ENCODE measurements around the gene SHD.
A peak's percentile ranks its signal among the peaks of the same experiment; 100 is the strongest.
"Not testable (repeated sequence)": the region's sequence is repeated elsewhere in the genome, so short reads cannot be mapped to it uniquely, and the experiment has no call there.

SHD gene, protein sequence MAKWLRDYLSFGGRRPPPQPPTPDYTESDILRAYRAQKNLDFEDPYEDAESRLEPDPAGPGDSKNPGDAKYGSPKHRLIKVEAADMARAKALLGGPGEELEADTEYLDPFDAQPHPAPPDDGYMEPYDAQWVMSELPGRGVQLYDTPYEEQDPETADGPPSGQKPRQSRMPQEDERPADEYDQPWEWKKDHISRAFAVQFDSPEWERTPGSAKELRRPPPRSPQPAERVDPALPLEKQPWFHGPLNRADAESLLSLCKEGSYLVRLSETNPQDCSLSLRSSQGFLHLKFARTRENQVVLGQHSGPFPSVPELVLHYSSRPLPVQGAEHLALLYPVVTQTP

DNA sequence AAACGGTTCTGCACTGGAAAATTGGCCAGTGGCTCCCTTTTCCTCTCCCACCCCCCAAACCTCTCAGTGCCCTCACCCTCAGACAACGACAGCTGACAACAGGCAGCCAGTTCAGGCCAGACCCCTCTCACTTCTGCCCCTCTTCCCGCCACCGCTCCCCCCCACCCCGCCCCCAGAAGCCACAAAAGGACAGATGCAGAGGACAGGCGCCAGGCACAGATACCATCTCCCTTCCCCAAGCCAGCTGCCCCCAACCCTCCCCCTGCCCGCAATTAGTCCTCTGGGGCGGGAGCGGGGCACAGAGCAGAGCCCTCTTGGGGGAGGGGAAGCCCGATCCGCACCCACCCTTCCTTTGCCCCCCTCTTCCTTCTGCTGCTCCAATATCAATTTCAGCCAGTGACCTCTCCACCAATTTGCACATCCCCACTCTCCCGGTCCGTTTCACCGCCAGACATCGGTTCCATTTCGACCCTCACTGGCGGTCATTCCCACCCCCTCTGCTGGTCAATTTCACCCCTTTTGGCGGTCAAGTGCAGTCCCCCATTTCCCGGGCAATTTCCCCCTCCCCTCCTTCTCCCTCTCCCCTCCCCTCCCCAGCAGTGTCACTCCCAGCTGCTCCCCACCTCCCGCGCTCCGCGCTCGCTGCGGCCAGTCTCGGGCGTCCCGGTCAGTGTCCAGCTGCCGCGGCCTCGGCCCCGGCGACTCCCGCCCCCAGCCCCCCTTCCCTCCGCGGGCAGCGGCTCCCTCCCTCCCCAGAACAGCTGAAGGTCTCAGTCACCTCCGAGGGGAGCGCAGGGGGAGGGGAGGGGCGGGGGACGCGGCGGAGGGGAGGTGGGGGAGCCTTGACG lies at the start of gene SHD:
SHD (plus strand) TSS at position 848 of the 848 bp plus-strand sequence. CDS start 798 bp downstream, outside the sequence.
- no peak for DNase-seq (ENCODE audit: low read depth)

DNA sequence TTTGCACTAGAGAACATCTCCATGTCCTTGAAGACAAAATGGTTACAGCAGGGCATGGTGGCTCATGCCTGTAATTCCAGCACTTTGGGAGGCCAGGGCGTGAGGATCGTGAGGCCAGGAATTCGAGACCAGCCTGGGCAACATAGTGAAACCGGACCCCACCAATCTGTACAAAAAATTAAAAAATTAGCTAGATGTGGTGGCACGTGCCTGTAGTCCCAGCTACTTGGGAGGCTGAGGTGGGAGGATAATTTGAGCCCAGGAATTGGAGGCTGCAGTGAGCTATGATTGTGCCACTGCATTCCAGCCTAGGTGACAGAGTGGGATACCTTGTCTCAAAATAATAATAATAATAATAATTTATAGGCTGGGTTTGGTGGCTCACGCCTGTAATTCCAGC lies 48.8 kb upstream of the SHD start:
- DNase-seq (ENCODE audit: low read depth), result not testable (repeated sequence)

DNA sequence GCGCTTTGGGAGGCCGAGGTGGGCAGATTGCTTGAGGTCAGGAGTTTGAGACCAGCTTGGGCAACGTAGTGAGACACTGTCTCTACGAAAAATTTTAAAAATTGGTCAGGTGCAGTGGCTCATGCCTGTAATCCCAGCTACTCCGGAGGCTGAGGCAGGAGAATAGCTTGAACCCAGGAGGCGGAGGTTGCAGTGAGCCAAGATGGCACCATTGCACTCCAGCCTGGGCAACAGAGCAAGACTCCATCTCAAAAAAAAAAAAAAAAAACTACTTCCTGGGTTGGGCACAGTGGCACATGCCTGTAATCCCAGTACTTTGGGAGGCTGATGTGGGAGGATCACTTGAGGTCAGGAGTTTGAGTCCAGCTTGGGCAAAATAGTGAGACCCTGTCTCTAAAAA lies 47.5 kb upstream of the SHD start:
- not testable (repeated sequence) for DNase-seq (ENCODE audit: low read depth)

DNA sequence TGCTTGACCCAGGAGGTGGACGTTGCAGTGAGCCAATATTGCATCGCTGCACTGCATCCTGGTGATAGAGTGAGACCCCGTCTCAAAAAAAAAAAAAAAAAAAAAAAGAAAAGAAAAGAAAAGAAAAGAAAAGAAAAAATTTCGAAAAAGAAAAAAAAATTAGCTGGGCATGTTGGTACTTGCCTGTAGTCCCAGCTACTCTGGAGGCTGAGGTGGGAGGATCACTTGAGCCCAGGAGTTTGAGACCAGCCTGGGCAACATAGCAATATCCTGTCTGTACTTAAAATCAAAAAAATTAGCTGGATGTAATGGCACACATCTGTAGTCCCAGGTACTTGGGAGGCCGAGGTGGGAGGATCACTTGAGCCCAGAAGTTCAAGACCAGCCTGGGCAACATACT lies 46.9 kb upstream of the SHD start:
- not testable (repeated sequence) for DNase-seq (ENCODE audit: low read depth)

DNA sequence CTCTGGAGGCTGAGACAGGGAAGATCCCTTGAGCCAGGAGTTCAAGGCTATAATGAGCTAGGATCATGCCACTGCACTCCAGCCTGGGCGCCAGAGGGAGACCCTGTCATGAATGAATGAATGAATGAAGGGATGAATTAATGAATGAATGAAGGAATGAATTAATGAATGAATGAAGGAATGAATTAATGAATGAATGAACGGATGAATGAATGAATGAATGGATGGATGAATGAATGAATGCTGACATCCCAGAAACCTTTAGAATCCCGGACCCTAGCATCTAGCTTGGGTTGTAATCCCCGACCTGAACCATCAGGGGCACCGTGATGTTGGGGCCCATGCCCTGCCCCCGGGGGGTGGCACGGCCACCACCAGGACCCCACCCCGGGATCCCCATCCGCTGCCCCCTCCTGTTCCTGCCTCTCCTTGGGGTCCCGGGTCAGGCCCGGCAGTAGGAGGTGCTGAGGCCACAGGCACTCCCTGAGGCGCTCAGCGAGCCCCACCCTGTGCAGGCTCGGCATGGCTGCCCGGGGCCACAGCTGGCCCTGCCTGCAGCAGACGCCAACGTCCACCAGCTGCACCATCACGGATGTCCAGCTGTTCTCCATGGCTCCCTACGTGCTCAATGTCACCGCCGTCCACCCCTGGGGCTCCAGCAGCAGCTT lies 46.3 kb upstream of the SHD start:
- no peak for DNase-seq (ENCODE audit: low read depth)

DNA sequence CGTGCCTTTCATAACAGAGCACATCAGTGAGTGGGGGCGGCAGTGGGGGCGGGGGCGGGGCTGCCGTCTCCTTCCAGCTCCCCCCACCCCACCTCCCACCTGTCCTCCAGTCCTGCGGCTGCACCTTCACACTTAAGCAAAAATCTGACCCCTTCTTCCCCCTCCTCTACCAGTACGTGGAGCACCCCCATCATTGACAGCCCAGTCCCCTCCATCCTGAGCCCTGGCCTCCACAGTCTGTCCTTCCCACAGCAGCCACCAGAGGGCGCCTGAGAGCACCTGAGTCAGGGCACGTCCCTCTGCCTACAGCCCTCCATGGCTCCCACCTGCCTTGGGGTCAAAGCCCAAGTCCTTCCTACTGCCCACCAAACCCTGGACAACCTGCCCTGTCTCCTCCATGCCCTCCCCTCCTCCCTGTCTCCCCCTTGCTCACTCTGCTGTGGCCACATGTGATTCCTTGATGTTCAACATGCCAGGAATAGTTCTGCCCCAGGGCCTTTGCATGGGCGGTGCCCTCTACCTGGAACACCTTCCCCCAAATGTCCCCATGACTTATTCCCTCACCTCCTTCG lies 45.7 kb upstream of the SHD start:
- DNase-seq (ENCODE audit: low read depth), result no peak

DNA sequence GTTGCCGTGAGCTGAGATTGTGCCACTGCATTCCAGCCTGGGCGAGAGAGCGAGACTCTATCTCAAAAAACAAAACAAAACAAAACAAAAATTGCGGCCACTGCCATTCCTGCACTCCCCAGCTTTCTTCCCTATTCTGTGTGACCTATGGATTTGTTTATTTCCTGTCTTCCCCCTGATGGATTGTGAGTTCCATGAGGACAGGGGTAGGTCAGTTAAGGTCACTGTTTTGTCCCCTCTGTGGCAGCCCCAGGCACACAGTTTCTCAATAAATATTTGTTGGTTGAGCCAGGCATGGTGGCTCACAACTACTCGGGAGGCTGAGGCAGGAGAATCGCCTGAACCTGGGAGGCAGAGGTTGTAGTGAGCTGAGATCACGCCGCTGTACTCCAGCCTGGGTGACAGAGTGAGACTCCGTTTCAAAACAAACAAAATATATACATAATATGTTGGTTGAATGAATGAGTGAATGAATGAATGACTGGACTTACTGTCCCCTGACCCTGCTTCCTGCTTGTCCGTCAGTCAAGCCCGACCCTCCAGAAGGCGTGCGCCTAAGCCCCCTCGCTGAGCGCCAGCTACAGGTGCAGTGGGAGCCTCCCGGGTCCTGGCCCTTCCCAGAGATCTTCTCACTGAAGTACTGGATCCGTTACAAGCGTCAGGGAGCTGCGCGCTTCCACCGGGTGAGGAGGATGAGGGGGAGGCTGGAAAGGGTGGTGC lies 44.8 kb upstream of the SHD start:
- DNase-seq (ENCODE audit: low read depth), result no peak

DNA sequence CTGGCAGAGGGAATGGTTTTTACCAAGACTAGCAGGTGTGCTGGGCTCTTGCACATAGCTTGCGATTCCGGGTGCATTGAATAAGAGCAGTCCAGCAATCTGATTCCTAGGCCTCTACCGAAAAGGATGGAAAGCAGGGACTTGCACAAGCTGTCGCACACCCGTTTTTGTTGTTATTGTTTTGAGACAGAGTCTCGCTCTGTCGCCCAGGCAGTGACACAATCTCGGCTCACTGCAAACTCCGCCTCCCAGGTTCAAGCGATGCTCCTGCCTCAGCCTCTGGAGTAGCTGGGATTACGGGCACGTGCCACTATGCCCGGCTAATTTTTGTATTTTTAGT lies 44.2 kb upstream of the SHD start:
- DNase-seq (ENCODE audit: low read depth), result no peak

DNA sequence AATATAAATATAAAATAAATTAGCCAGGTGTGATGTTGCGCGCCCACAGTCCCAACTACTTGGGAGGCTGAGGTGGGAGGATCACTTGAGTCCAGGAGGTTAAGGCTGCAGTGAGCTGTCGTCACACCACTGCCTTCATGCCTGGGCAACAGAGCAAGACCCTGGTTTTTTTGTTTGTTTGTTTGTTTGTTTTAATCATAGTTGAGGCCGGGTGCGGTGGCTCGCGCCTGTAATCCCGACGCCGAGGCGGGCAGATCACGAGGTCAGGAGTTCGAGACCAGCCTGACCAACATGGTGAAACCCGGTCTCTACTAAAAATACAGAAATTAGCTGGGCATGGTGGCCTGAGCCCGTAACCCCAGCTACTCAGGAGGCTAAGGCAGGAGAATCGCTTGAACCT lies 41.6 kb upstream of the SHD start:
- DNase-seq (ENCODE audit: low read depth), result not testable (repeated sequence)

DNA sequence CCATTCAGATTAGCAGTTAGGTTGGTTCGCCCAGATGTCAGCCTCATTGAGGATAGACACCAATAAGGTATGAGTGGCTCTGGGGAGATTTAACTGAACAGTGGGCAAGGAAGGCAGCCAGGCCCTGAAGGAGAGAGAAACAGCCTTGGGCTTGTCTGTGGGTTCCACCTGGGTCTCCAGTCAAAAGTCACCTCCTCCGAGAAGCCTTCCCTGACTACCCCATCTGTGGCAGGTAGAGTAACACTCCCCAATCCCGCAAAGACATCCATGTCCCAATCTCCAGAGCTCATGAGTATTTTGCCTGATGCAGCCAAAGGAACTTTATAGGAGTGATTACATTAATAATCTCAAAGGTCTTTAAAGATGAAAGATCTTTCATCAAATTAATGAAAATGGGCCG lies 40.2 kb upstream of the SHD start:
- no peak for DNase-seq (ENCODE audit: low read depth)

DNA sequence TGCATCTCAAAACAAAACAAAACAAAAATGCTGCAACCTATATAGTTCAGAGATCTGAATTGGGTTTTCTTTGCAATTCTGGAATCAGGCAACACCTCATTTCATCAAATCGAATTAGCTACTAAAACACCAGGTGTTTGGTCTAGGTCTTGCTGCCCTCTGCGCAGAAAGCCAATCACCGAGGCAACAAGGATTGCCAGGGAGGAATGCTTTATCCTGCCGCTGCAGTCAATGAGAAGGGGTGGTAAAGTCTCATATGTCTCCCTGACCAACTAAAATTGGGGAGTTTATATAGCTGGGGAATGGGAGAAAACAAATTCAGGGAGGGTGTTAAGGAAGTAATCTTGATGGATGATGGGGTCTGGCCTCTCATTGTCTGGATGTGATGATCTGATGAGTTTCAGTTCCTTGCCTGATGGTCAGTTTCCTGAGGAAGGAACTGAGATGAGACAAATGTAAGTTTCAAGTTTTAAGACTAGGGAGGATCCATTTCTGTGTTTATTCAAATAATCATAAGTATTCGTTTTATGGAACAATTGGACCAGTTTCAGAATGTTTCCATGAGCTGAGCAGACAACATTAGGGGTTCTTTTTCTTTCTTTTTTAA lies 37.1 kb upstream of the SHD start:
- no peak for DNase-seq (ENCODE audit: low read depth)

DNA sequence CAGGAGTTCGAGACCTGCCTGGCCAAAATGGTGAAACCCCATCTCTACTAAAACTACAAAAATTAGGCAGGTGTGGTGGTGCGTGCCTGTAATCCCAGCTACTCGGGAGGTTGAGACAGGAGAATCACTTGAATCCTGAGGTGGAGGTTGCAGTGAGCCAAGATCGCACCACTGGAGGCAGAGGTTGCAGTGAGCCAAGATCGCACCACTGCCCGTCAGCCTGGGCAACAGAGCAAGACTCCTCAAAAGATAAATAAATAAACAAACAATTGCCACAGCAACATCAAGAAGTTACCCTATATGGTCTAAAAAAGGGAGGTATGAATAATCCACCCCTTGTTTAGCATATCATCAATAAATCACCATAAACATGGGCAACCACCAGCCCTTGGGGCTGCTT lies 33.1 kb upstream of the SHD start:
- not testable (repeated sequence) for DNase-seq (ENCODE audit: low read depth)

DNA sequence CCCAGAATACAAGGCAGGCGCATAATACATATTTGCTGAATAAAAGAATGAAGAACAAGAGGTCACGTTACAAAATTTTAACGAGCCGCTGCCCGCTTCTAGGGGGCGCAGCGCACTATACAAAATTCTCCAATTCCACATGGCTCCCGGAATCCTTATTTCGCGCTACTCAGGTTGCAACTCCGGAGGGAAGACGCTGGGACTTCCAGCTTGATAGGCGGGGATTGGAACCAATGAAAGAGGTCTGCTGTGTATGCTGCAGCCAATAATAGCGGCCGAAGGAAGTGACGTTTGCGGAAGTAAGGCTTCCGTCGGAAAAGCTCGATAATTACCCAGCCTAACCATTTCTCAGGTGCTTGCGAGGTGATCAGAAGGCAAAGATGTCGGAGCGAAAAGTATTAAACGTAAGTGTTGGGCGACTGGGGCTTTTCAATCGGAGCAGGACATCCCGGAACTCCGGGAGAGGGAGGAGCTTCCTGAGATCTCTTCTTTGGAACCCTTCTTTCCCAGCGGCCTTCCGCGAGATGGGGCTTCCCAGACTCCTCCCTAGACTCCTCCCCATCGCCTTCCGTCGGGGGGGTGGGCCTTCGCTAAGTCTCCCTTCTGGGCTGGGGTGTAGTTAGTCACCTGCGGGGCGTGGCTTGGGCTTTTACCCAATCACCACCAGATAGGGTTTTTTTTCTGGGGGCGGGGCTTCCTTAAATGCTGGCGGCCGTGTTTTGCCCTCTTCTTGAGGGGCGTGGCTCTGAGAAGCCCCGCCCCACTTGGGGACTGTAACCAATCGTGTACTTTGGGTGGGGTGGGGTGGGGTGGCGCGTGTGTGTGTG lies 32.1 kb upstream of the SHD start, which contains the start of gene YJU2:
YJU2 (plus strand) TSS at position 314 of the 827 bp plus-strand sequence; CDS start at position 381, 67 bp downstream.
- DNase-seq (ENCODE audit: low read depth), result peak; percentile 99

DNA sequence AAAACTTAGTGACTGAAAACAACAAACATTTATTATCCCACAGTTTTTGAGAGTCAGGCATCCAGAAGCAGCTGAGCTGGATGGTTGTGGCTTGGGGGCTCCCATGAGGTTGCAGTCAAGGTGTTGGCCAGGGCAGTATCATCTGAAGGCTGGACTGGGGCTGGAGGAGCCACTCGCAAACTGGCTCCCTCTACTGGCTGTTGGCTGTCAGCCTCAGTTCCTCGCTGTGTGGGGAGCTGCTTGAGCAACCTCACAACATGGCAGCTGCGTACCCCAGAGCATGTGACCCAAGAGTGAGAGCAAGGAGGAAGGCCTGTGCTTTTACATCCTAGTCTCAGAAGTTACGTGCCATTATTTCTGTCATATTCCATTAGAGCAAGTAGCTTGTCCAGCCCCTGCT lies 22.5 kb upstream of the SHD start:
- no peak for DNase-seq (ENCODE audit: low read depth)

DNA sequence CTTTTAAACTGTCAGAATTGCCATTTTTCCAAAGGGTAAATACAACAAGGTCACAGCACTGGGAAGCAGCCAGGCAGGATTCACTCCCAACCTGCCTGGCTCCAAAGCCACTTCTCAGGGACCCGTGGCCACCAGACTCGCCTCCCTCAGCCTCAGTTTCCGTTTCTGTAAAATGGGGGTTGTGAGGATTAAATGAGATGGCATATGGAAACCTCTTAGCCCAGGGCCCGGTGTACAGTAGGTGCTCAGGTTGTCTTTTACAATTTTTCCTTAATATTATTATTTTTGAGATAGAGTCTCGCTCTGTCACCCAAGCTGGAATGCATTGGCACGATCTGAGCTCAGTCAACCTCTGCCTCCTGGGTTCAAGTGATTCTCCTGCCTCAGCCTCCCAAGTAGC lies 22.0 kb upstream of the SHD start:
- DNase-seq (ENCODE audit: low read depth), result no peak

DNA sequence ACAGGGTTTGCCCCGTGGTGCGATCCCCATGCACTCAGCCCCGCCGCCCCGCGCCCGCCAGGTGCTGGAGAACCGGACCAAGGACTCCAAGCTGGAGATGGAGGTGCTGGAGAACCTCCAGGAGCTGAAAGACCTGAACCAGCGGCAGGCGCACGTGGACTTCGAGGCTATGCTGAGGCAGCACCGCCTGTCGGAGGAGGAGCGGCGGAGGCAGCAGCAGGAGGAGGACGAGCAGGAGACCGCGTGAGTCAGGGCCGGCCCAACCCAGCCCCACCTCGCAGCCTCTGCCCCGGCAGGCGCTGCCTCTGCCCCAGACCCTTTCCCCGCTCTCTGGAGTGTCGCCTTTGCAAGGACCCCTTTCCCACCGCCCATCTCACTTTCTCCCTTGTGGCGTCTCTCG lies 20.9 kb upstream of the SHD start:
- no peak for DNase-seq (ENCODE audit: low read depth)

DNA sequence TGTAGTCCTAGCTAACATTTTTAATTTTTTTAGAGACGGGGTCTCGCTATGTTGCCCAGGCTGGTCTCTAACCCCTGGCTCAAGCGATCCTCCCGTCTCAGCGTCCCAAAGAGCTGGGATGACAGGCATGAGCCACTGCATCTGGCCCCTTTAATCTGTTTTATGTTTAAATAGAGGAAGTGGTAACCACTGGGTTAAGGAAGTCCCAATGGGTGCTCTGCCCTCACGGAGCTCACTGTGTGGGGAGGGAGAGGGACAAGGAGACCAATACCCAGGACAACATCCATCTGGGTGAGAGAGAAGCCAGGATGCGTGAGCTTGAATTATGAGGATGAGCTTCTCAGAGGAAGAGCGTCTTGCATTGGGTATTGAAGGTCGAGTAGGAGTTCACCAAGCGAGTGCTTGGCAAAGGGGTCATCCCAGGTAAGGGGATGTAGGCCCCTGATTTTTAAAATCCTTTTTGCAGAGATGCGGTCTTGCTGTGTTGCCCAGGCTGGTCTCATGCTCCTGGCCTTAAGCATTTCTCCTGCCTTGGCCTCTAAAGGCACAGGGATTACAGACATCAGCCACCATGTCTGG lies 18.4 kb upstream of the SHD start:
- no peak for DNase-seq (ENCODE audit: low read depth)

DNA sequence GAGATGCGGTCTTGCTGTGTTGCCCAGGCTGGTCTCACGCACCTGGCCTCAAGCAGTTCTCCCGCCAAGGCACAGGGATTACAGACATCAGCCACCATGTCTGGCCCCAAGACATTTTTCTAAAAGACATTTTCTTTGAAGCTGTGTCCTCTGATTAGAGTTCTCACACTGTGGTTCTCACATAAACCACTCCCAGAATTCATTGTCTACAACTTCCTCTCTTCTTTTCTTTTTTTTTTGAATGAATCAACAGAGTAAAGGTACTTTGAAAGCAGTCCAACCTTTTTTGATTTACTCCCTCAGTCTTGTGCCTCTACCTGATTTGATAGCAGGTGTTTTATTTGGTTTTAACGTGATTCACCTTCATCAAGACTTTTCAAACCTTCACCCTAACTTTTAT lies 14.3 kb upstream of the SHD start:
- no peak for DNase-seq (ENCODE audit: low read depth)

DNA sequence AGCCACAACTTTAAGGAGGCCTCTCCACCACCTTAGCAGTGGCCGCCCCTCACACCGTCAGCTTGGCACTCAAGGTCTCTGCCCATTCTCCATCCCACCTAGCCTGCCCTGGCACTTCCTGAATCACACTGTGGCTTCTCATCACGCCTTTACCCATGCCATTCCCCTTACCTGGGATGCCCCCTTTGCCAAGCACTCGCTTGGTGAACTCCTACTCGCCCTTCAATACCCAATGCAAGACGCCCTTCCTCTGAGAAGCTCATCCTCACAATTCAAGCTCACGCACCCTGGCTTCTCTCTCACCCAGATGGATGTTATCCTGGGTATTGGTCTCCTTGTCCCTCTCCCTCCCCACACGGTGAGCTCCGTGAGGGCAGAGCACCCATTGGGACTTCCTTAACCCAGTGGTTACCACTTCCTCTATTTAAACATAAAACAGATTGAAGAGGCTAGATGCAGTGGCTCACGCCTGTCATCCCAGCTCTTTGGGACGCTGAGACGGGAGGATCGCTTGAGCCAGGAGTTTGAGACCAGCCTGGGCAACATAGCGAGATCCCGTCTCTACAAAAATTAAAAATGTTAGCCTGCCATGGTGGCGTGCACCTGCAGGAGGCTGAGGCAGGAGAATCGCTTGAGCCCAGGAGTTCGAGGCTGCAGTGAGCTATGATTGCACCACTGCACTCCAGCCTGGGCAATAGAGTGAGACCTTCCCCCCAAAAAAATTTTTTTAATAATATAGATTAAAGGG lies 12.6 kb upstream of the SHD start:
- DNase-seq (ENCODE audit: low read depth), result no peak

All from GM04504 (cell line).